IMR-90 (cell line): ENCODE measurements around the gene FEZ2. TPM values are rescaled to one million over a fixed set of nuclear protein-coding genes. Genes with fewer than 3 reads are reported as not detected.

ENCODE experiments used
- ATAC-seq: fragments of 200-7000 bp; cut with Tn5 transposase; 2 replicates; pipeline ENCODE4 v1.9.1; 2020; ENCODE audit warnings: low read depth, mild to moderate bottlenecking, moderate library complexity
- BruUV-seq: library from RNA; stranded (reverse); fragments of 400-500 nt; replicated peaks from 2 replicates; lab custom pipeline; 2021; lab: Mats Ljungman, UMichigan
- CTCF ChIA-PET: fragments of 300-600 bp; formaldehyde crosslinking; extraction: SDS; loops from one replicate; lab custom pipeline; 2021; ENCODE audit warnings: antibody characterized with exemption; lab: Yijun Ruan, JAX
- POLR2A ChIA-PET: fragments of 300-600 bp; sonication (Branson Sonifier 250); formaldehyde crosslinking; loops from one replicate; lab custom pipeline; 2022; ENCODE audit warnings: antibody characterized with exemption; ENCODE audit not compliant: unreplicated experiment; lab: Charles Lee
- DNase-seq: peaks from one replicate; pipeline ENCODE4 v3.0.0; 2013
- H2AFZ ChIP-seq: replicated peaks from 2 replicates; pipeline ENCODE3; 2013; ENCODE audit warnings: low read length, mild to moderate bottlenecking; ENCODE audit not compliant: poor library complexity
- H2AK5ac ChIP-seq: 2 replicates; pipeline ENCODE4 v1.6.1; 2013; ENCODE audit warnings: low read depth, low read length, inconsistent platforms
- H2AK9ac ChIP-seq: replicated peaks from 2 replicates; pipeline ENCODE3; 2013; ENCODE audit warnings: mild to moderate bottlenecking, low read depth, low read length, moderate library complexity; ENCODE audit not compliant: poor library complexity
- H2BK120ac ChIP-seq: 2 replicates; pipeline ENCODE4 v1.6.1; 2013; ENCODE audit warnings: low read depth, low read length, inconsistent platforms
- H2BK15ac ChIP-seq: 3 replicates; pipeline ENCODE4 v1.6.1; 2013; ENCODE audit warnings: low read depth, low read length, inconsistent platforms
- H2BK20ac ChIP-seq: 2 replicates; pipeline ENCODE4 v1.6.1; 2013; ENCODE audit warnings: low read depth, mild to moderate bottlenecking, inconsistent platforms, low read length, moderate library complexity
- H2BK5ac ChIP-seq: 2 replicates; pipeline ENCODE4 v1.6.1; 2013; ENCODE audit warnings: mild to moderate bottlenecking, low read depth, low read length, inconsistent platforms; ENCODE audit not compliant: poor library complexity, severe bottlenecking
- H3K14ac ChIP-seq: replicated peaks from 2 replicates; pipeline ENCODE4 v1.6.1; 2013; ENCODE audit warnings: low read depth, low read length, inconsistent platforms
- H3K18ac ChIP-seq: 2 replicates; pipeline ENCODE4 v1.6.1; 2013; ENCODE audit warnings: low read depth, low read length, control low read depth
- H3K23ac ChIP-seq: 2 replicates; pipeline ENCODE4 v1.6.1; 2013; ENCODE audit warnings: low read depth, low read length, inconsistent platforms
- H3K27ac ChIP-seq: 2 replicates; pipeline ENCODE4 v1.5.1; 2013; ENCODE audit warnings: mild to moderate bottlenecking, control low read depth, low read length; ENCODE audit not compliant: insufficient read depth
- H3K27me3 ChIP-seq: 2 replicates; pipeline ENCODE4 v1.6.1; 2013; ENCODE audit warnings: low read length; ENCODE audit not compliant: control insufficient read depth, insufficient read depth
- H3K36me3 ChIP-seq: 2 replicates; pipeline ENCODE4 v1.6.1; 2013; ENCODE audit warnings: low read length, mixed read lengths; ENCODE audit not compliant: control insufficient read depth, insufficient read depth
- H3K4ac ChIP-seq: 2 replicates; pipeline ENCODE4 v1.6.1; 2013; ENCODE audit warnings: low read depth, low read length, inconsistent platforms
- H3K4me1 ChIP-seq: 2 replicates; pipeline ENCODE4 v1.6.1; 2013; ENCODE audit warnings: low read length, mixed read lengths; ENCODE audit not compliant: control insufficient read depth, insufficient read depth
- H3K4me2 ChIP-seq: 2 replicates; pipeline ENCODE4 v1.6.1; 2013; ENCODE audit warnings: low read depth, mild to moderate bottlenecking, control low read depth, low read length, moderate library complexity
- H3K4me3 ChIP-seq: 2 replicates; pipeline ENCODE4 v1.5.1; 2013; ENCODE audit warnings: low read depth, mild to moderate bottlenecking, control low read depth, low read length, moderate library complexity; ENCODE audit not compliant: insufficient read depth
- H3K56ac ChIP-seq: 2 replicates; pipeline ENCODE4 v1.6.1; 2013; ENCODE audit warnings: low read length, inconsistent platforms; ENCODE audit not compliant: insufficient read depth; ENCODE audit errors: extremely low read depth
- H3K79me1 ChIP-seq, 2 experiments: 2 replicates each; pipeline ENCODE4 v1.6.1; 2013; ENCODE audit warnings: low read length in 2 of 2, inconsistent platforms in 1 of 2, low read depth in 1 of 2
- H3K9ac ChIP-seq: 2 replicates; pipeline ENCODE4 v1.6.1; 2013; ENCODE audit warnings: low read depth, low read length, control low read depth
- H3K9me1 ChIP-seq: 2 replicates; pipeline ENCODE4 v1.6.1; 2013; ENCODE audit warnings: low read length, inconsistent platforms; ENCODE audit not compliant: insufficient read depth
- H3K9me3 ChIP-seq: 2 replicates; pipeline ENCODE4 v1.6.1; 2013; ENCODE audit warnings: low read length; ENCODE audit not compliant: control insufficient read depth, insufficient read depth
- H4K20me1 ChIP-seq: 2 replicates; pipeline ENCODE4 v1.6.1; 2013; ENCODE audit warnings: low read length, inconsistent platforms; ENCODE audit not compliant: insufficient read depth
- H4K5ac ChIP-seq: 2 replicates; pipeline ENCODE4 v1.6.1; 2013; ENCODE audit warnings: mild to moderate bottlenecking, low read depth, low read length, control low read depth
- H4K8ac ChIP-seq, 2 experiments: 2 replicates each; pipeline ENCODE4 v1.6.1; 2013; ENCODE audit warnings: low read depth in 2 of 2, low read length in 2 of 2, control low read depth in 1 of 2, inconsistent platforms in 1 of 2
- H4K91ac ChIP-seq: 2 replicates; pipeline ENCODE4 v1.6.1; 2013; ENCODE audit warnings: low read depth, low read length, inconsistent platforms; ENCODE audit not compliant: insufficient read depth
- BHLHE40 ChIP-seq: fragments of 150-350 bp; IDR thresholded peaks from 2 replicates; pipeline ENCODE4 v1.6.1; 2016; ENCODE audit warnings: mild to moderate bottlenecking, low read depth, low read length
- CEBPB ChIP-seq: IDR thresholded peaks from 2 replicates; pipeline ENCODE4 v1.6.1; 2012; ENCODE audit warnings: low read depth, low read length, improper control_type of control experiment
- CHD1 ChIP-seq: IDR thresholded peaks from 2 replicates; pipeline ENCODE4 v1.6.1; 2012; ENCODE audit warnings: low read depth, low read length, improper control_type of control experiment
- MXI1 ChIP-seq: IDR thresholded peaks from 2 replicates; pipeline ENCODE4 v1.6.1; 2012; ENCODE audit warnings: low read depth, mild to moderate bottlenecking, low read length, moderate library complexity, borderline replicate concordance
- NFE2L2 ChIP-seq: fragments of 150-350 bp; IDR thresholded peaks from 2 replicates; pipeline ENCODE4 v1.6.1; 2016; ENCODE audit warnings: low read depth, mild to moderate bottlenecking, low read length
- POLR2A ChIP-seq: IDR thresholded peaks from 2 replicates; pipeline ENCODE4 v1.6.1; 2012; ENCODE audit warnings: mild to moderate bottlenecking, low read depth, low read length
- RCOR1 ChIP-seq: IDR thresholded peaks from 2 replicates; pipeline ENCODE4 v1.6.1; 2012; ENCODE audit warnings: mild to moderate bottlenecking, low read length, improper control_type of control experiment; ENCODE audit not compliant: insufficient replicate concordance
- RFX5 ChIP-seq: IDR thresholded peaks from 2 replicates; pipeline ENCODE4 v1.8.0; 2012; ENCODE audit warnings: low read depth, mild to moderate bottlenecking, low read length, moderate library complexity
- dilution Hi-C: fragments of 300-500 bp; cut with HindIII; formaldehyde crosslinking; loops from one replicate; pipeline ENCODE4 v1.14.3; 2018; ENCODE audit warnings: low sequenced_read_pairs; ENCODE audit not compliant: unreplicated experiment
- in situ Hi-C: fragments of 300-500 bp; cut with MboI; formaldehyde crosslinking; loops from 3 replicates; pipeline ENCODE4 v1.14.3; 2019; ENCODE audit warnings: low sequenced_read_pairs, inconsistent platforms, mixed read lengths
- intact Hi-C: fragments of 100-400 bp; cut with micrococcal nuclease; formaldehyde crosslinking; loops from 2 replicates; pipeline ENCODE4 v1.10.0; 2022
- polyA plus RNA-seq, 3 experiments: library from polyadenylated mRNA; depleted of rRNA; stranded (reverse); fragments of >200 nt; gene quantifications; 2 replicates each; pipeline ENCODE4 v1.2.3, GENCODE V29; 2012; ENCODE audit warnings: low replicate concordance in 1 of 3
- total RNA-seq: library from RNA; depleted of rRNA; stranded (reverse); fragments of >200 nt; gene quantifications from 2 replicates; pipeline ENCODE4 v1.2.3, GENCODE V29; 2012
- TF ChIP-seq, protein P1 (sequence below): fragments of 150-350 bp; IDR thresholded peaks from 2 replicates; pipeline ENCODE4 v1.6.1; 2017; ENCODE audit warnings: mild to moderate bottlenecking, antibody characterized with exemption, low read length, low read depth
- TF ChIP-seq, protein P2 (sequence below): conservative IDR thresholded peaks from 2 replicates; pipeline ENCODE4 v1.5.1; 2012; ENCODE audit warnings: mild to moderate bottlenecking, low read depth, low read length, improper control_type of control experiment

FEZ2 gene
- total and polyA plus RNA-seq, 2 of the 4 experiments (the other 2 are of a cell fraction), result 19.4 to 31.6 TPM

DNA sequence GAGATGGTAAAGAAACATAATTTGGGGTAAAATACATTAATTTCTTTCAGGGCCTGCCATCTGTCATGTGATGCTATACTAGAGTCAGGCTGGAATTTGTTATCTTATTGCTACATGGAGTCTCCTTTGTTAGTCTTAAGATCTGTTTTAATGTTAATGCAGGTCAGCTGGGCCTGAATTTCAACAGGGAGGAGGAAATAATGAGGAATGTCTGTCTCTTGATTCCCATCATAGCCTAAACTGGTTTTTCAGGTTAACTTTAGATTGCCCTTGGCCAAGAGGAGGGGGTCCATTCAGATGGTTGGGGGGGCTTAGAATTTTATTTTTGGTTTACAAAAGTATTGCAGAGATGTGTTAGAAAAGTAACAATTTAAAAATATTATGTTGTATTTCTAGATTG lies 19.0 kb upstream of the FEZ2 start:
- Histone ChIP-seq H3K79me1 (no peaks in the 10 kb centered on the region), H2BK5ac (no peak overlapping the region), H3K4me3 (no peak overlapping the region), H3K56ac (no peak overlapping the region), H3K14ac (no peak overlapping the region), H4K20me1 (no peaks in the 10 kb centered on the region), H3K4me1 (peaks cover 13% of the 10 kb centered on the region), H3K4ac (no peak overlapping the region), H3K23ac (no peak overlapping the region), H3K27ac (no peak overlapping the region), H3K9me1 (peaks cover 2% of the 10 kb centered on the region; the same call in 1 of the 2 replicates), H2BK20ac (no peak overlapping the region), H2AFZ (no peak overlapping the region), H4K91ac (no peak overlapping the region), H3K36me3 (no peaks in the 10 kb centered on the region), H2BK120ac (no peak overlapping the region), H2AK9ac (no peak overlapping the region), H4K8ac (no peak overlapping the region), H4K5ac (no peak overlapping the region), H3K9me3 (no peaks in the 10 kb centered on the region), H2BK15ac (no peak overlapping the region), H3K27me3 (no peaks in the 10 kb centered on the region), H3K4me2 (no peak overlapping the region), H3K9ac (no peak overlapping the region), H2AK5ac (no peak overlapping the region), H3K18ac (no peak overlapping the region)
- dilution Hi-C loops (no loop called here), in situ Hi-C loops (no loop called here), intact Hi-C loops (no loop called here)
- ATAC-seq, result no peak
- no peak for DNase-seq
- CTCF ChIA-PET, result no interaction called here
- TF ChIP-seq POLR2A (no peak), CHD1 (no peak), CEBPB (no peak), MXI1 (no peak), RFX5 (no peak), BHLHE40 (no peak), RCOR1 (no peak), NFE2L2 (no peak)
- TF ChIP-seq, protein P1, sequence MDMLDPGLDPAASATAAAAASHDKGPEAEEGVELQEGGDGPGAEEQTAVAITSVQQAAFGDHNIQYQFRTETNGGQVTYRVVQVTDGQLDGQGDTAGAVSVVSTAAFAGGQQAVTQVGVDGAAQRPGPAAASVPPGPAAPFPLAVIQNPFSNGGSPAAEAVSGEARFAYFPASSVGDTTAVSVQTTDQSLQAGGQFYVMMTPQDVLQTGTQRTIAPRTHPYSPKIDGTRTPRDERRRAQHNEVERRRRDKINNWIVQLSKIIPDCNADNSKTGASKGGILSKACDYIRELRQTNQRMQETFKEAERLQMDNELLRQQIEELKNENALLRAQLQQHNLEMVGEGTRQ, result no peak
- TF ChIP-seq, protein P2, sequence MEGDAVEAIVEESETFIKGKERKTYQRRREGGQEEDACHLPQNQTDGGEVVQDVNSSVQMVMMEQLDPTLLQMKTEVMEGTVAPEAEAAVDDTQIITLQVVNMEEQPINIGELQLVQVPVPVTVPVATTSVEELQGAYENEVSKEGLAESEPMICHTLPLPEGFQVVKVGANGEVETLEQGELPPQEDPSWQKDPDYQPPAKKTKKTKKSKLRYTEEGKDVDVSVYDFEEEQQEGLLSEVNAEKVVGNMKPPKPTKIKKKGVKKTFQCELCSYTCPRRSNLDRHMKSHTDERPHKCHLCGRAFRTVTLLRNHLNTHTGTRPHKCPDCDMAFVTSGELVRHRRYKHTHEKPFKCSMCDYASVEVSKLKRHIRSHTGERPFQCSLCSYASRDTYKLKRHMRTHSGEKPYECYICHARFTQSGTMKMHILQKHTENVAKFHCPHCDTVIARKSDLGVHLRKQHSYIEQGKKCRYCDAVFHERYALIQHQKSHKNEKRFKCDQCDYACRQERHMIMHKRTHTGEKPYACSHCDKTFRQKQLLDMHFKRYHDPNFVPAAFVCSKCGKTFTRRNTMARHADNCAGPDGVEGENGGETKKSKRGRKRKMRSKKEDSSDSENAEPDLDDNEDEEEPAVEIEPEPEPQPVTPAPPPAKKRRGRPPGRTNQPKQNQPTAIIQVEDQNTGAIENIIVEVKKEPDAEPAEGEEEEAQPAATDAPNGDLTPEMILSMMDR, result no peak
- no TSS peak for BruUV-seq
- POLR2A ChIA-PET, result no interaction called here
